WTC11 (cell line): ENCODE data around the gene CTBP1. TPM values are rescaled to one million over a fixed set of nuclear protein-coding genes. Genes with fewer than 3 reads are reported as not detected.

Source experiments
- ATAC-seq: fragments of 200-7000 bp; cut with Tn5 transposase; 2 replicates; pipeline ENCODE4 v1.10.0; 2021; ENCODE audit warnings: mild to moderate bottlenecking, moderate library complexity
- CTCF ChIA-PET: fragments of 300-600 bp; sonication (Branson Sonifier 250); formaldehyde crosslinking; loops from one replicate; lab custom pipeline; 2021; ENCODE audit warnings: antibody characterized with exemption; lab: Charles Lee
- POLR2A ChIA-PET: fragments of 350-600 bp; sonication (Branson Sonifier 250); formaldehyde crosslinking; loops from one replicate; lab custom pipeline; 2021; ENCODE audit warnings: antibody characterized with exemption; lab: Charles Lee
- DNase-seq: peaks from one replicate; pipeline ENCODE4 v3.0.0; 2021; ENCODE audit warnings: low spot score
- H3K27ac Mint-ChIP-seq: 2 replicates; pipeline ENCODE4 v1.8.0; 2021; ENCODE audit warnings: mixed read lengths
- H3K27me3 Mint-ChIP-seq: 2 replicates; pipeline ENCODE4 v1.8.0; 2021; ENCODE audit warnings: low read depth, mild to moderate bottlenecking, moderate library complexity, mixed read lengths
- H3K36me3 Mint-ChIP-seq: 2 replicates; pipeline ENCODE4 v1.8.0; 2021; ENCODE audit warnings: mixed read lengths
- H3K4me1 Mint-ChIP-seq: 2 replicates; pipeline ENCODE4 v1.8.0; 2022; ENCODE audit warnings: mixed read lengths
- H3K4me3 Mint-ChIP-seq: 2 replicates; pipeline ENCODE4 v1.8.0; 2021; ENCODE audit warnings: mild to moderate bottlenecking, moderate library complexity, mixed read lengths
- H3K9me3 Mint-ChIP-seq: 2 replicates; pipeline ENCODE4 v1.8.0; 2021; ENCODE audit warnings: mixed read lengths
- E2F1 ChIP-seq: sonication (generic); formaldehyde crosslinking; IDR thresholded peaks from 2 replicates; pipeline ENCODE4 v1.8.0; 2022; ENCODE audit warnings: mild to moderate bottlenecking, missing genetic modification reagents
- FOXJ3 ChIP-seq: sonication (generic); formaldehyde crosslinking; IDR thresholded peaks from 2 replicates; pipeline ENCODE4 v1.9.0; 2021; ENCODE audit warnings: missing genetic modification reagents, mild to moderate bottlenecking, borderline replicate concordance
- KAT7 ChIP-seq: sonication (generic); formaldehyde crosslinking; IDR thresholded peaks from 2 replicates; pipeline ENCODE4 v1.8.1; 2023; ENCODE audit warnings: missing genetic modification reagents, mild to moderate bottlenecking, borderline replicate concordance
- OVOL2 ChIP-seq: fragments of 250-450 bp; sonication (Bioruptor Pico); IDR thresholded peaks from 2 replicates; pipeline ENCODE4 v1.9.0; 2021; ENCODE audit warnings: mild to moderate bottlenecking, borderline replicate concordance
- total RNA-seq: library from RNA; stranded (reverse); gene quantifications from 3 replicates; pipeline ENCODE4 v1.2.3, GENCODE V29; 2021
- TF ChIP-seq, protein P1 (sequence below): fragments of 250-450 bp; sonication (Bioruptor Pico); IDR thresholded peaks from 2 replicates; pipeline ENCODE4 v1.8.0; 2021; ENCODE audit warnings: mild to moderate bottlenecking
- TF ChIP-seq, protein P2 (sequence below): sonication (generic); formaldehyde crosslinking; IDR thresholded peaks from 2 replicates; pipeline ENCODE4 v1.8.1; 2023; ENCODE audit warnings: mild to moderate bottlenecking, moderate library complexity, missing genetic modification reagents
- TF ChIP-seq, protein P3 (sequence below): sonication (generic); formaldehyde crosslinking; IDR thresholded peaks from 2 replicates; pipeline ENCODE4 v1.8.1; 2023; ENCODE audit warnings: mild to moderate bottlenecking, missing genetic modification reagents, moderate library complexity
- TF ChIP-seq, protein P4 (sequence below): fragments of 250-450 bp; sonication (Bioruptor Pico); IDR thresholded peaks from 2 replicates; pipeline ENCODE4 v1.9.0; 2021; ENCODE audit warnings: mild to moderate bottlenecking
- TF ChIP-seq, protein P5 (sequence below): sonication (generic); formaldehyde crosslinking; IDR thresholded peaks from 2 replicates; pipeline ENCODE4 v1.8.0; 2022; ENCODE audit warnings: missing genetic modification reagents
- TF ChIP-seq, protein P6 (sequence below): fragments of 250-450 bp; sonication (Bioruptor Pico); IDR thresholded peaks from 2 replicates; pipeline ENCODE4 v1.9.0; 2021; ENCODE audit warnings: mild to moderate bottlenecking

Gene CTBP1
- total RNA-seq, 1 experiment from 2014 or later, result 143 TPM

GRCh38 chr4:1264942-1265341 is 16.0 kb upstream of the CTBP1 start (continued):
- TF ChIP-seq, protein P1, sequence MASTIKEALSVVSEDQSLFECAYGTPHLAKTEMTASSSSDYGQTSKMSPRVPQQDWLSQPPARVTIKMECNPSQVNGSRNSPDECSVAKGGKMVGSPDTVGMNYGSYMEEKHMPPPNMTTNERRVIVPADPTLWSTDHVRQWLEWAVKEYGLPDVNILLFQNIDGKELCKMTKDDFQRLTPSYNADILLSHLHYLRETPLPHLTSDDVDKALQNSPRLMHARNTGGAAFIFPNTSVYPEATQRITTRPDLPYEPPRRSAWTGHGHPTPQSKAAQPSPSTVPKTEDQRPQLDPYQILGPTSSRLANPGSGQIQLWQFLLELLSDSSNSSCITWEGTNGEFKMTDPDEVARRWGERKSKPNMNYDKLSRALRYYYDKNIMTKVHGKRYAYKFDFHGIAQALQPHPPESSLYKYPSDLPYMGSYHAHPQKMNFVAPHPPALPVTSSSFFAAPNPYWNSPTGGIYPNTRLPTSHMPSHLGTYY, result no peak

- Mint-ChIP-seq H3K27me3 (peaks cover 17% of the 10 kb centered on the region), H3K4me3 (no peak overlapping the region), H3K36me3 (peaks cover 16% of the 10 kb centered on the region), H3K27ac (no peak overlapping the region), H3K4me1 (no peaks in the 10 kb centered on the region), H3K9me3 (peaks cover 34% of the 10 kb centered on the region)
- CTCF ChIA-PET, result interaction anchor here (0.8 kb wide), 1 partner anchor 25 kb away, joined by 3 read pairs; no protein-coding TSS in a partner anchor
- no peak for DNase-seq
- ATAC-seq, result no peak
- TF ChIP-seq E2F1 (CRISPR knock-in tag) (no peak), KAT7 (no peak)
- TF ChIP-seq, protein P1, result no peak
- POLR2A ChIA-PET, result no interaction called here
Measured at GRCh38 chr4:1261107-1261928, 12.4 kb upstream of the CTBP1 start.

GRCh38 chr4:1260418-1261106 is 11.6 kb upstream of the CTBP1 start:
- H3K9me3 Mint-ChIP-seq, result peaks cover 34% of the 10 kb centered on the region
- ATAC-seq (no peak), DNase-seq (no peak)
- ChIA-PET POLR2A (no interaction called here), CTCF (interaction anchor here (0.8 kb wide), 1 partner anchor 26 kb away, joined by 3 read pairs; no protein-coding TSS in a partner anchor)
- H3K27me3 Mint-ChIP-seq, result peaks cover 18% of the 10 kb centered on the region
- H3K27ac Mint-ChIP-seq, result no peak overlapping the region
- no peak overlapping the region for H3K4me3 Mint-ChIP-seq
- H3K36me3 Mint-ChIP-seq, result peaks cover 12% of the 10 kb centered on the region
- H3K4me1 Mint-ChIP-seq, result no peaks in the 10 kb centered on the region
- TF ChIP-seq FOXJ3 (no peak), E2F1 (CRISPR knock-in tag) (no peak), OVOL2 (CRISPR knock-in tag) (no peak)
- TF ChIP-seq, protein P2, sequence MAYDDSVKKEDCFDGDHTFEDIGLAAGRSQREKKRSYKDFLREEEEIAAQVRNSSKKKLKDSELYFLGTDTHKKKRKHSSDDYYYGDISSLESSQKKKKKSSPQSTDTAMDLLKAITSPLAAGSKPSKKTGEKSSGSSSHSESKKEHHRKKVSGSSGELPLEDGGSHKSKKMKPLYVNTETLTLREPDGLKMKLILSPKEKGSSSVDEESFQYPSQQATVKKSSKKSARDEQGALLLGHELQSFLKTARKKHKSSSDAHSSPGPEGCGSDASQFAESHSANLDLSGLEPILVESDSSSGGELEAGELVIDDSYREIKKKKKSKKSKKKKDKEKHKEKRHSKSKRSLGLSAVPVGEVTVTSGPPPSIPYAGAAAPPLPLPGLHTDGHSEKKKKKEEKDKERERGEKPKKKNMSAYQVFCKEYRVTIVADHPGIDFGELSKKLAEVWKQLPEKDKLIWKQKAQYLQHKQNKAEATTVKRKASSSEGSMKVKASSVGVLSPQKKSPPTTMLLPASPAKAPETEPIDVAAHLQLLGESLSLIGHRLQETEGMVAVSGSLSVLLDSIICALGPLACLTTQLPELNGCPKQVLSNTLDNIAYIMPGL (CRISPR knock-in tag), result no peak
- TF ChIP-seq, protein P3, sequence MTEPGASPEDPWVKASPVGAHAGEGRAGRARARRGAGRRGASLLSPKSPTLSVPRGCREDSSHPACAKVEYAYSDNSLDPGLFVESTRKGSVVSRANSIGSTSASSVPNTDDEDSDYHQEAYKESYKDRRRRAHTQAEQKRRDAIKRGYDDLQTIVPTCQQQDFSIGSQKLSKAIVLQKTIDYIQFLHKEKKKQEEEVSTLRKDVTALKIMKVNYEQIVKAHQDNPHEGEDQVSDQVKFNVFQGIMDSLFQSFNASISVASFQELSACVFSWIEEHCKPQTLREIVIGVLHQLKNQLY (CRISPR knock-in tag), result no peak
- TF ChIP-seq, protein P4, sequence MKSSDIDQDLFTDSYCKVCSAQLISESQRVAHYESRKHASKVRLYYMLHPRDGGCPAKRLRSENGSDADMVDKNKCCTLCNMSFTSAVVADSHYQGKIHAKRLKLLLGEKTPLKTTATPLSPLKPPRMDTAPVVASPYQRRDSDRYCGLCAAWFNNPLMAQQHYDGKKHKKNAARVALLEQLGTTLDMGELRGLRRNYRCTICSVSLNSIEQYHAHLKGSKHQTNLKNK (CRISPR knock-in tag), result no peak
- TF ChIP-seq, protein P1, result no peak
- TF ChIP-seq, protein P5, sequence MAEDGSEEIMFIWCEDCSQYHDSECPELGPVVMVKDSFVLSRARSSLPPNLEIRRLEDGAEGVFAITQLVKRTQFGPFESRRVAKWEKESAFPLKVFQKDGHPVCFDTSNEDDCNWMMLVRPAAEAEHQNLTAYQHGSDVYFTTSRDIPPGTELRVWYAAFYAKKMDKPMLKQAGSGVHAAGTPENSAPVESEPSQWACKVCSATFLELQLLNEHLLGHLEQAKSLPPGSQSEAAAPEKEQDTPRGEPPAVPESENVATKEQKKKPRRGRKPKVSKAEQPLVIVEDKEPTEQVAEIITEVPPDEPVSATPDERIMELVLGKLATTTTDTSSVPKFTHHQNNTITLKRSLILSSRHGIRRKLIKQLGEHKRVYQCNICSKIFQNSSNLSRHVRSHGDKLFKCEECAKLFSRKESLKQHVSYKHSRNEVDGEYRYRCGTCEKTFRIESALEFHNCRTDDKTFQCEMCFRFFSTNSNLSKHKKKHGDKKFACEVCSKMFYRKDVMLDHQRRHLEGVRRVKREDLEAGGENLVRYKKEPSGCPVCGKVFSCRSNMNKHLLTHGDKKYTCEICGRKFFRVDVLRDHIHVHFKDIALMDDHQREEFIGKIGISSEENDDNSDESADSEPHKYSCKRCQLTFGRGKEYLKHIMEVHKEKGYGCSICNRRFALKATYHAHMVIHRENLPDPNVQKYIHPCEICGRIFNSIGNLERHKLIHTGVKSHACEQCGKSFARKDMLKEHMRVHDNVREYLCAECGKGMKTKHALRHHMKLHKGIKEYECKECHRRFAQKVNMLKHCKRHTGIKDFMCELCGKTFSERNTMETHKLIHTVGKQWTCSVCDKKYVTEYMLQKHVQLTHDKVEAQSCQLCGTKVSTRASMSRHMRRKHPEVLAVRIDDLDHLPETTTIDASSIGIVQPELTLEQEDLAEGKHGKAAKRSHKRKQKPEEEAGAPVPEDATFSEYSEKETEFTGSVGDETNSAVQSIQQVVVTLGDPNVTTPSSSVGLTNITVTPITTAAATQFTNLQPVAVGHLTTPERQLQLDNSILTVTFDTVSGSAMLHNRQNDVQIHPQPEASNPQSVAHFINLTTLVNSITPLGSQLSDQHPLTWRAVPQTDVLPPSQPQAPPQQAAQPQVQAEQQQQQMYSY (CRISPR knock-in tag), result no peak
- TF ChIP-seq, protein P6, sequence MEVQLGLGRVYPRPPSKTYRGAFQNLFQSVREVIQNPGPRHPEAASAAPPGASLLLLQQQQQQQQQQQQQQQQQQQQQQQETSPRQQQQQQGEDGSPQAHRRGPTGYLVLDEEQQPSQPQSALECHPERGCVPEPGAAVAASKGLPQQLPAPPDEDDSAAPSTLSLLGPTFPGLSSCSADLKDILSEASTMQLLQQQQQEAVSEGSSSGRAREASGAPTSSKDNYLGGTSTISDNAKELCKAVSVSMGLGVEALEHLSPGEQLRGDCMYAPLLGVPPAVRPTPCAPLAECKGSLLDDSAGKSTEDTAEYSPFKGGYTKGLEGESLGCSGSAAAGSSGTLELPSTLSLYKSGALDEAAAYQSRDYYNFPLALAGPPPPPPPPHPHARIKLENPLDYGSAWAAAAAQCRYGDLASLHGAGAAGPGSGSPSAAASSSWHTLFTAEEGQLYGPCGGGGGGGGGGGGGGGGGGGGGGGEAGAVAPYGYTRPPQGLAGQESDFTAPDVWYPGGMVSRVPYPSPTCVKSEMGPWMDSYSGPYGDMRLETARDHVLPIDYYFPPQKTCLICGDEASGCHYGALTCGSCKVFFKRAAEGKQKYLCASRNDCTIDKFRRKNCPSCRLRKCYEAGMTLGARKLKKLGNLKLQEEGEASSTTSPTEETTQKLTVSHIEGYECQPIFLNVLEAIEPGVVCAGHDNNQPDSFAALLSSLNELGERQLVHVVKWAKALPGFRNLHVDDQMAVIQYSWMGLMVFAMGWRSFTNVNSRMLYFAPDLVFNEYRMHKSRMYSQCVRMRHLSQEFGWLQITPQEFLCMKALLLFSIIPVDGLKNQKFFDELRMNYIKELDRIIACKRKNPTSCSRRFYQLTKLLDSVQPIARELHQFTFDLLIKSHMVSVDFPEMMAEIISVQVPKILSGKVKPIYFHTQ, result no peak
